Neural cell (in vitro differentiated cells): ENCODE measurements around the gene CCDC172. TPM values are rescaled to one million over a fixed set of nuclear protein-coding genes. Genes with fewer than 3 reads are reported as not detected.

ENCODE experiments used
- H2AFZ ChIP-seq: fragments of 200-600, 300-800 bp; sonication (generic), shearing (Covaris generic); 2 replicates; pipeline ENCODE4 v1.6.0; 2014; ENCODE audit warnings: low read depth, mild to moderate bottlenecking, antibody characterized with exemption, low read length, moderate library complexity
- H3F3A ChIP-seq: fragments of 200-600 bp; shearing (Covaris generic); 2 replicates; pipeline ENCODE4 v1.6.1; 2016; ENCODE audit warnings: mild to moderate bottlenecking, moderate library complexity, mixed read lengths, antibody characterized with exemption, low read length; ENCODE audit not compliant: insufficient read depth, poor library complexity, severe bottlenecking
- H3K27ac ChIP-seq: fragments of 200-600, 300-800 bp; sonication (generic), shearing (Covaris generic); 2 replicates; pipeline ENCODE4 v1.5.1; 2014; ENCODE audit warnings: mild to moderate bottlenecking, low read length, moderate library complexity
- H3K27me3 ChIP-seq: fragments of 300-800, 200-600 bp; sonication (generic), shearing (Covaris generic); 2 replicates; pipeline ENCODE4 v1.6.0; 2014; ENCODE audit warnings: mild to moderate bottlenecking, low read depth, low read length, moderate library complexity; ENCODE audit not compliant: insufficient read depth
- H3K36me3 ChIP-seq: fragments of 300-800, 200-600 bp; sonication (generic), shearing (Covaris generic); 2 replicates; pipeline ENCODE4 v1.5.1; 2014; ENCODE audit warnings: mild to moderate bottlenecking, antibody characterized with exemption, low read length, moderate library complexity; ENCODE audit not compliant: insufficient read depth
- H3K4me2 ChIP-seq: fragments of 300-800, 200-600 bp; sonication (generic), shearing (Covaris generic); 2 replicates; pipeline ENCODE4 v1.6.0; 2014; ENCODE audit warnings: mild to moderate bottlenecking, low read length
- H3K4me3 ChIP-seq: fragments of 300-800, 200-600 bp; sonication (generic), shearing (Covaris generic); 2 replicates; pipeline ENCODE4 v1.5.1; 2014; ENCODE audit warnings: mild to moderate bottlenecking, low read length, moderate library complexity
- H3K79me2 ChIP-seq: fragments of 200-600 bp; shearing (Covaris generic); replicated peaks from 2 replicates; pipeline ENCODE4 v1.6.0; 2014; ENCODE audit warnings: mild to moderate bottlenecking, low read length, moderate library complexity; ENCODE audit not compliant: insufficient read depth
- H3K9ac ChIP-seq: fragments of 300-800, 200-600 bp; sonication (generic), shearing (Covaris generic); 2 replicates; pipeline ENCODE4 v1.6.1; 2016; ENCODE audit warnings: mild to moderate bottlenecking, low read length, mixed read lengths
- H3K9me2 ChIP-seq: fragments of 200-600 bp; shearing (Covaris generic); 2 replicates; pipeline ENCODE4 v1.6.1; 2016; ENCODE audit warnings: mild to moderate bottlenecking, low read length, mixed read lengths; ENCODE audit not compliant: insufficient read depth
- H3K9me3 ChIP-seq: fragments of 200-600, 300-800 bp; sonication (generic), shearing (Covaris generic); 2 replicates; pipeline ENCODE4 v1.6.1; 2016; ENCODE audit warnings: mild to moderate bottlenecking, mixed run types, low read length, moderate library complexity, mixed read lengths
- H4K20me1 ChIP-seq: fragments of 200-600 bp; shearing (Covaris generic); 2 replicates; pipeline ENCODE4 v1.6.1; 2016; ENCODE audit warnings: mild to moderate bottlenecking, mixed run types; ENCODE audit not compliant: insufficient read depth
- EP300 ChIP-seq: fragments of 450-650 bp; conservative IDR thresholded peaks from 2 replicates; pipeline ENCODE4 v1.6.1; 2014; ENCODE audit warnings: antibody characterized with exemption, mild to moderate bottlenecking, moderate library complexity; ENCODE audit not compliant: poor library complexity, severe bottlenecking
- EZH2 ChIP-seq: fragments of 200-600, 300-800 bp; shearing (Covaris generic), sonication (generic); IDR thresholded peaks from 2 replicates; pipeline ENCODE4 v1.6.1; 2014; ENCODE audit warnings: antibody characterized with exemption, low read length, borderline replicate concordance, mild to moderate bottlenecking; ENCODE audit not compliant: insufficient read depth, poor library complexity, severe bottlenecking
- MXI1 ChIP-seq: fragments of 450-650 bp; conservative IDR thresholded peaks from 2 replicates; pipeline ENCODE4 v1.6.1; 2014; ENCODE audit warnings: antibody characterized with exemption, mild to moderate bottlenecking; ENCODE audit not compliant: poor library complexity, severe bottlenecking
- POLR2AphosphoS5 ChIP-seq: IDR thresholded peaks from 2 replicates; pipeline ENCODE4 v1.6.1; 2012
- RAD21 ChIP-seq: fragments of 450-650 bp; conservative IDR thresholded peaks from 2 replicates; pipeline ENCODE4 v1.6.1; 2014; ENCODE audit warnings: antibody characterized with exemption, mild to moderate bottlenecking, moderate library complexity
- SMC3 ChIP-seq: fragments of 450-650 bp; conservative IDR thresholded peaks from 2 replicates; pipeline ENCODE4 v1.6.1; 2014; ENCODE audit warnings: antibody characterized with exemption, mild to moderate bottlenecking, moderate library complexity; ENCODE audit not compliant: poor library complexity
- TAF1 ChIP-seq: IDR thresholded peaks from 2 replicates; pipeline ENCODE4 v1.6.1; 2012; ENCODE audit warnings: low read depth
- polyA plus RNA-seq: library from polyadenylated mRNA; depleted of rRNA; stranded (reverse); fragments of >200 nt; gene quantifications from 2 replicates; pipeline ENCODE4 v1.2.3, GENCODE V29; 2014
- TF ChIP-seq, protein P1 (sequence below): IDR thresholded peaks from 2 replicates; pipeline ENCODE4 v1.6.1; 2012; ENCODE audit warnings: borderline replicate concordance
- TF ChIP-seq, protein P2 (sequence below): fragments of 450-650 bp; IDR thresholded peaks from 2 replicates; pipeline ENCODE4 v1.5.1; 2014; ENCODE audit warnings: antibody characterized with exemption, mild to moderate bottlenecking, moderate library complexity; ENCODE audit not compliant: poor library complexity, severe bottlenecking

CCDC172 gene
- polyA plus RNA-seq, 1 donor from 2014 or later = not detected

DNA sequence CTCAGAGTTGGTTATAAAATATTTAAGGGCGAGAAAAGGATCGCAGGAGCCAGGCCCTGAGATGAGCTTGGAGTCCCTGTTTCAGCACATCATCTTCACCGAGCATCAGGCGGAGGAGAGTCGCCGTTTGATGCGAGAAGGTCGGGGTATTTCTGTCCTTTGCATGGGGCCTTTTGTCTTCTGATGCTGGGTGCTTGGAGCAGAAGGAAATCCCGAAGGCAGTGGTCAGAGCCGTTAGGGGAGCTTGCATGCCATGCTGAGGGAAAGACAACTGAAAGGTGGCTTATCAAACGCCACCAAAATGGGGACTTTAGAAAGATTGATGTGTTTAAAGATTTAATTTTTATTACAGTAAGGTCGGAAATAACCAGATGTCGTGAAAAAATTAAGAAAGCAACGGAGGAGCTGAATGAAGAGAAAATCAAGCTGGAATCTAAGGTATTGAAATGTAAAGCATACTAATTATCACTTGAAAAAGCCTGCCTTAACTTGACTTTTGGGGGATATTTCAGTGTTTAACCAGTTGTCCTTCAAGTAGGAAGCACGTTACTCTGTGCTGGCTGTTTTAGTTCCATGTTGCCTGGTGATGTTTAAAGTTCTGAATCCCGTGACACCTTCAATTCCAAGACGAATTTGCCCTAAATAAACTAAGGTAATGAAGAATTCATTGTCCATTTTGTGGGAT is 845 bp downstream of the CCDC172 start:
- no peak for TF ChIP-seq POLR2AphosphoS5
- no peak for TF ChIP-seq RAD21
- TF ChIP-seq, protein P1, sequence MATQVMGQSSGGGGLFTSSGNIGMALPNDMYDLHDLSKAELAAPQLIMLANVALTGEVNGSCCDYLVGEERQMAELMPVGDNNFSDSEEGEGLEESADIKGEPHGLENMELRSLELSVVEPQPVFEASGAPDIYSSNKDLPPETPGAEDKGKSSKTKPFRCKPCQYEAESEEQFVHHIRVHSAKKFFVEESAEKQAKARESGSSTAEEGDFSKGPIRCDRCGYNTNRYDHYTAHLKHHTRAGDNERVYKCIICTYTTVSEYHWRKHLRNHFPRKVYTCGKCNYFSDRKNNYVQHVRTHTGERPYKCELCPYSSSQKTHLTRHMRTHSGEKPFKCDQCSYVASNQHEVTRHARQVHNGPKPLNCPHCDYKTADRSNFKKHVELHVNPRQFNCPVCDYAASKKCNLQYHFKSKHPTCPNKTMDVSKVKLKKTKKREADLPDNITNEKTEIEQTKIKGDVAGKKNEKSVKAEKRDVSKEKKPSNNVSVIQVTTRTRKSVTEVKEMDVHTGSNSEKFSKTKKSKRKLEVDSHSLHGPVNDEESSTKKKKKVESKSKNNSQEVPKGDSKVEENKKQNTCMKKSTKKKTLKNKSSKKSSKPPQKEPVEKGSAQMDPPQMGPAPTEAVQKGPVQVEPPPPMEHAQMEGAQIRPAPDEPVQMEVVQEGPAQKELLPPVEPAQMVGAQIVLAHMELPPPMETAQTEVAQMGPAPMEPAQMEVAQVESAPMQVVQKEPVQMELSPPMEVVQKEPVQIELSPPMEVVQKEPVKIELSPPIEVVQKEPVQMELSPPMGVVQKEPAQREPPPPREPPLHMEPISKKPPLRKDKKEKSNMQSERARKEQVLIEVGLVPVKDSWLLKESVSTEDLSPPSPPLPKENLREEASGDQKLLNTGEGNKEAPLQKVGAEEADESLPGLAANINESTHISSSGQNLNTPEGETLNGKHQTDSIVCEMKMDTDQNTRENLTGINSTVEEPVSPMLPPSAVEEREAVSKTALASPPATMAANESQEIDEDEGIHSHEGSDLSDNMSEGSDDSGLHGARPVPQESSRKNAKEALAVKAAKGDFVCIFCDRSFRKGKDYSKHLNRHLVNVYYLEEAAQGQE = no peak
- TF ChIP-seq, protein P2, sequence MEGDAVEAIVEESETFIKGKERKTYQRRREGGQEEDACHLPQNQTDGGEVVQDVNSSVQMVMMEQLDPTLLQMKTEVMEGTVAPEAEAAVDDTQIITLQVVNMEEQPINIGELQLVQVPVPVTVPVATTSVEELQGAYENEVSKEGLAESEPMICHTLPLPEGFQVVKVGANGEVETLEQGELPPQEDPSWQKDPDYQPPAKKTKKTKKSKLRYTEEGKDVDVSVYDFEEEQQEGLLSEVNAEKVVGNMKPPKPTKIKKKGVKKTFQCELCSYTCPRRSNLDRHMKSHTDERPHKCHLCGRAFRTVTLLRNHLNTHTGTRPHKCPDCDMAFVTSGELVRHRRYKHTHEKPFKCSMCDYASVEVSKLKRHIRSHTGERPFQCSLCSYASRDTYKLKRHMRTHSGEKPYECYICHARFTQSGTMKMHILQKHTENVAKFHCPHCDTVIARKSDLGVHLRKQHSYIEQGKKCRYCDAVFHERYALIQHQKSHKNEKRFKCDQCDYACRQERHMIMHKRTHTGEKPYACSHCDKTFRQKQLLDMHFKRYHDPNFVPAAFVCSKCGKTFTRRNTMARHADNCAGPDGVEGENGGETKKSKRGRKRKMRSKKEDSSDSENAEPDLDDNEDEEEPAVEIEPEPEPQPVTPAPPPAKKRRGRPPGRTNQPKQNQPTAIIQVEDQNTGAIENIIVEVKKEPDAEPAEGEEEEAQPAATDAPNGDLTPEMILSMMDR = no peak
- no peak for TF ChIP-seq SMC3
- TF ChIP-seq EP300 = no peak
- no peak for TF ChIP-seq TAF1
- TF ChIP-seq MXI1 = no peak
- no peak for TF ChIP-seq EZH2
- no peaks in the 10 kb centered on the region for H3K9me2 ChIP-seq
- no peaks in the 10 kb centered on the region for H3K36me3 ChIP-seq
- no peak overlapping the region for H2AFZ ChIP-seq
- no peaks in the 10 kb centered on the region for H3K79me2 ChIP-seq
- H3K27me3 ChIP-seq = no peaks in the 10 kb centered on the region
- no peaks in the 10 kb centered on the region for H3F3A ChIP-seq
- H3K9ac ChIP-seq = no peak overlapping the region
- no peak overlapping the region for H3K27ac ChIP-seq
- H3K4me2 ChIP-seq = no peak overlapping the region
- no peaks in the 10 kb centered on the region for H4K20me1 ChIP-seq
- H3K9me3 ChIP-seq = no peaks in the 10 kb centered on the region
- H3K4me3 ChIP-seq = no peak overlapping the region

DNA sequence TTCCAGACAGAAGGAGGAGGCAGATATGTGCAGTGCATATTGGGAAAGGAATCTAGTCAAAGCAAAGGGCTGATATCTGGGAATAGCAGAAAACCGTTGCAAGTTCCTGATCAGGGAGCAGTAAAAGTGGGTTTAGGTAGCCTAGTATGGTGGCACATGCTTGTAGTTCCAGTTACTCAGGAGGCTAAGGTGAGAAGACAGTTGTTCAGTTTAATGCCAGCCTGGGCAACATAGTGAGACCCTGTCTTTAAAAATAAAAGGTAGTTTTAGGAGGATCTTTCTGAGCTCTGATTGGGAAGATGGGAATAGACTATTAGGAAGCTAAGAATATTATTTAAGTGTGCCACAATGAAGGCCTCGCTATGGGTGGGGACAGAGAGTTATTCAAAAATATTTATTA is 1.7 kb downstream of the CCDC172 start:
- TF ChIP-seq MXI1 = no peak
- TF ChIP-seq, protein P2 = no peak
- TF ChIP-seq, protein P1 = no peak
- no peak for TF ChIP-seq SMC3
- no peak for TF ChIP-seq EZH2
- no peak for TF ChIP-seq TAF1
- no peak for TF ChIP-seq POLR2AphosphoS5
- no peak for TF ChIP-seq RAD21
- no peak for TF ChIP-seq EP300
- Histone ChIP-seq H2AFZ (no peak overlapping the region), H3K9me2 (no peaks in the 10 kb centered on the region), H3K36me3 (no peaks in the 10 kb centered on the region), H3K4me2 (no peak overlapping the region), H3F3A (no peaks in the 10 kb centered on the region), H4K20me1 (no peaks in the 10 kb centered on the region), H3K4me3 (no peak overlapping the region), H3K9ac (no peak overlapping the region), H3K79me2 (no peaks in the 10 kb centered on the region), H3K27me3 (no peaks in the 10 kb centered on the region), H3K27ac (no peak overlapping the region), H3K9me3 (no peaks in the 10 kb centered on the region)
